Neural crest cell (in vitro differentiated cells): Measurements from ENCODE around the gene NEURL4. TPM values are rescaled to one million over a fixed set of nuclear protein-coding genes. Genes with fewer than 3 reads are reported as not detected.
A peak's percentile ranks its signal among the peaks of the same experiment; 100 is the strongest.

Source experiments
- DNase-seq: peaks from one replicate; pipeline ENCODE4 v3.0.0; 2021; ENCODE audit warnings: low read depth, mixed read lengths, low spot score
- H3K27ac Mint-ChIP-seq: one replicate; pipeline ENCODE4 v1.8.0; 2021; ENCODE audit warnings: mild to moderate bottlenecking, mixed read lengths; ENCODE audit not compliant: unreplicated experiment
- H3K27me3 Mint-ChIP-seq: 2 replicates; pipeline ENCODE4 v1.8.0; 2021; ENCODE audit warnings: low read depth, mild to moderate bottlenecking, mixed read lengths
- H3K36me3 Mint-ChIP-seq: 2 replicates; pipeline ENCODE4 v1.8.0; 2021; ENCODE audit warnings: low read depth, mild to moderate bottlenecking, mixed read lengths
- H3K4me1 Mint-ChIP-seq: 2 replicates; pipeline ENCODE4 v1.8.0; 2021; ENCODE audit warnings: mixed read lengths
- H3K4me3 Mint-ChIP-seq: one replicate; pipeline ENCODE4 v1.8.0; 2021; ENCODE audit warnings: mild to moderate bottlenecking, mixed read lengths
- H3K9me3 Mint-ChIP-seq: 2 replicates; pipeline ENCODE4 v1.8.0; 2021; ENCODE audit warnings: mixed read lengths
- total RNA-seq: library from RNA; stranded (reverse); gene quantifications from 2 replicates; pipeline ENCODE4 v1.2.1, GENCODE V29; 2021
- TF ChIP-seq, protein P1 (sequence below): fragments of 200-600 bp; sonication (generic); conservative IDR thresholded peaks from 2 replicates; pipeline ENCODE4 v1.5.0; 2021; ENCODE audit warnings: antibody characterized with exemption, mild to moderate bottlenecking

The NEURL4 gene
- total RNA-seq, 1 donor from 2014 or later, result 69.5 TPM

DNA sequence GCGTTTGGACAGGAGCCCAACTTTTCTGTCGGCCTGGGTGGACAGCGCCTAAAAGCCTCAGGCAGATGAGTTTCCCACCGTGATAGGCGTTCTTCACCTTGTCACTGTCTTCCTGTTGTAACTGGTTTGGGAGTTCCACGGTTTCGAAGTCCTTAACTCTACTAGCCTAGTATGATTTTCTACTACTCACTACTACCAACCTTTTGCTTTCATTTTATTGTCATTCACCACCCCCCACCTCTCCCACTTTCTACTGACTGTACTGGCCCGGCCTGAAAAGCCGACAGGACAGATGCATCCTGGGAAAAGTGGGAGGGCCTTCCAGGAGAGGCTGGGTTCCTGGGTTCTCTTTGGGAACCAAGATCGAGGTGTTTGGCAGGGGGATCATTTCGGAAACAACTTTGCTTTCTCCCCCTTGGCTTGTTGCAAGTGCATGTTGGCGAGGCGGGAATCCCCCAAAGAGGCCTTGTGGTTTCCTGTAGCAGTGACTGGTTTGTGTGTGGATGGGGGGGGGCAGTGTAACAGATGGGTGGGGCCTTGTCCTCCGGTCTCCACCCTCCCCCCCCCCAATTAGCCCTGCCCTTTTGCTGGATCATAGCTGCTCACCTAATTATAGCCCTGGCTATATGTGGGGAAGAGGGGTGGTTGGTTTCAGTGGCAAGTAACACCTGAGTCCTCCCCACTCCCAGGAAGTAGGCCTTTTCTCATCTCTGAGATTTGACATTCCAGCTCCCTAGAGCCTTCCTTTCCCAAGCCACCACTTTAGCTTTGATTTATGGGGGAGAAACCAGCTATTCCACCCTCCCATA lies 20.3 kb downstream of the NEURL4 start:
- peak overlapping the region; percentile 99 for H3K4me3 Mint-ChIP-seq
- peaks cover 54% of the 10 kb centered on the region for H3K4me1 Mint-ChIP-seq
- DNase-seq, result peak; percentile 38
- peaks cover 8% of the 10 kb centered on the region for H3K27me3 Mint-ChIP-seq
- TF ChIP-seq, protein P1, sequence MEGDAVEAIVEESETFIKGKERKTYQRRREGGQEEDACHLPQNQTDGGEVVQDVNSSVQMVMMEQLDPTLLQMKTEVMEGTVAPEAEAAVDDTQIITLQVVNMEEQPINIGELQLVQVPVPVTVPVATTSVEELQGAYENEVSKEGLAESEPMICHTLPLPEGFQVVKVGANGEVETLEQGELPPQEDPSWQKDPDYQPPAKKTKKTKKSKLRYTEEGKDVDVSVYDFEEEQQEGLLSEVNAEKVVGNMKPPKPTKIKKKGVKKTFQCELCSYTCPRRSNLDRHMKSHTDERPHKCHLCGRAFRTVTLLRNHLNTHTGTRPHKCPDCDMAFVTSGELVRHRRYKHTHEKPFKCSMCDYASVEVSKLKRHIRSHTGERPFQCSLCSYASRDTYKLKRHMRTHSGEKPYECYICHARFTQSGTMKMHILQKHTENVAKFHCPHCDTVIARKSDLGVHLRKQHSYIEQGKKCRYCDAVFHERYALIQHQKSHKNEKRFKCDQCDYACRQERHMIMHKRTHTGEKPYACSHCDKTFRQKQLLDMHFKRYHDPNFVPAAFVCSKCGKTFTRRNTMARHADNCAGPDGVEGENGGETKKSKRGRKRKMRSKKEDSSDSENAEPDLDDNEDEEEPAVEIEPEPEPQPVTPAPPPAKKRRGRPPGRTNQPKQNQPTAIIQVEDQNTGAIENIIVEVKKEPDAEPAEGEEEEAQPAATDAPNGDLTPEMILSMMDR, result no peak
- peaks cover 32% of the 10 kb centered on the region for H3K36me3 Mint-ChIP-seq
- H3K9me3 Mint-ChIP-seq, result no peaks in the 10 kb centered on the region
- peak overlapping the region; percentile 98 for H3K27ac Mint-ChIP-seq

DNA sequence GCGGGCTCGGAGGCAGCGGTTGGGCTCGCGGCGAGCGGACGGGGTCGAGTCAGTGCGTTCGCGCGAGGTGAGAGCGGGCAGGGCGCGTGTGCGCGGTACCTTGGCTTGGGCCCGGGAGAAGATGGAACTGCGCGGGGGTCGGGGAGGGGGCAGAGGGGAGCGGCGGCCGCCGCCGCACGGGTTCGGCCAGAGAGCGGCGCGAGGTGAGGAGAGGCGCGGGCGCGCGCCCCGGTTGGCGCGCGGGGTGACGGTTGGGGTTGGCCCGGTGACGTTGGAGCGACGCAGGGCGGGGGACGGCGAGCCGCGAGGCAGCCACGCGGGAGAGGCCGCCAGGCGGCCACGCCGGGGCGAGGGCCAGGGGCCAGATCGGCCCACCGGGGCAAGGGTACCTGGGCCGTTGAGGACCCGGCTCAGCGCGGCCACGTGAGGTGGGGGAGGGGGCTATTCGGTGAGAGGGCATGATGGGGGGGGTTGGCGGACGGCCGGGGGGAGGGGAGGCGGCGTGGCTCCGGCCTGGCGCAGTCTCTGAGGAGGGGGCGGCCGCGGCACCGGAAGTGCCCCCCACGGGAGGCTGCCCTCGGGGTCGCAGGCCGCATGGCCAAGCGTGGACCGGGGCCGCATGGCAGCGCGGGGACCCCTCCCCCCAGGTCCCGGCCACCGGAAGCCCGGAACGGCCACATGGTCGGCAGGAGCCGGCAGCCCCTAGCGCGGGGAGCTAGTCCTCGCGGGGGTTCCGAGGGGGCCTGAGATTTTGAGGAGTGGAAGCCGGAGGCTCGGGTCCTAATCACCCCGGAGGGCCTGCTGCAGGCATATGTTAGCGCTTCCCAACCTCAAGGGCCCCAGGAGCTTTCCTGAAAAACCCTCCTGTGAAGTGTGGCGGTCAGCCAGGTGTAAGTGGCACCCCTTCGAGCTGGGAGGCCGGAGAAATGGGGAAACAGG lies 21.2 kb downstream of the NEURL4 start:
- H3K9me3 Mint-ChIP-seq, result no peaks in the 10 kb centered on the region
- H3K27ac Mint-ChIP-seq, result peak overlapping the region; percentile 98
- DNase-seq, result peak; percentile 20
- peaks cover 6% of the 10 kb centered on the region for H3K27me3 Mint-ChIP-seq
- peaks cover 45% of the 10 kb centered on the region for H3K4me1 Mint-ChIP-seq
- H3K4me3 Mint-ChIP-seq, result peak overlapping the region; percentile 99
- TF ChIP-seq, protein P1, result peak; percentile 21
- H3K36me3 Mint-ChIP-seq, result peaks cover 29% of the 10 kb centered on the region

DNA sequence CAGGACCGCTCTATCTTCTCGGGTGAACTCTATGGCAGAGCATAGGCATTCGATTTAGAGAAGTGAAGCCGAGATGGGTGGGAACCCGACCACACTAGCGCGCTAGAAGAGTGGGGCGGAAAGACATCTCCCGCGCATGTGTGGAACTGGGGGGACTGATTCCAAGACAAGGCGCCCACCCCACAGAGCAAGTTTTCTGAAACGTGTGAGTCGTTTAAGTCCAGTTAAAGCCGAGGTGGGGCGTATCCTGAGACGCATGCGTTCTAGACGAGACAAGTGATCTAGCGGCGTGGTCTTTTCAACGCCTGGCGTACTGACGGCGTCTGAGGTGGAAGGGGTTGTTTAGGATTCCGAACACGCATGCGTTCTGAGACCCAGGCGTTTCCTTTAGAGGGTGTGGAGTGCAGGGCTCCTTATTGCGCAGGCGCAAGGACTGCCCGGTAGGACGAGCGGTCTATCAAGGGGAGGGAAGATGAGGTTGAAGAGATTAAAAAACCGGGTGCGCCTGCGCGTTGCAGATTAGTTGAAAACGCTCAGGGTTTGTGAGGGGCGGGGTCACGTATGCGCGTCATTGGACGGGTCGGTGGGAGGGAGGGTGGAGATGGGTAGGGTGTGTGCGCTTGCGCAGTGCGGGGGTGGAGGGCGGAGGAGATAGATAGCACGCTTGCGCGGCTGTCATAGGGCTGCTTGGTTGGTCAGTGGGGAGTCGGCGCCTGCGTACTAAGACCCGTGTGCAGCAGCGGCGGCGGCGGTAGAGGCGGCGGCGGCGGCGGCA lies 22.0 kb downstream of the NEURL4 start, which contains the start of gene EIF5A:
Gene EIF5A, plus strand, starts transcription at position 718 of the 775 bp plus-strand sequence. CDS start 2,008 bp downstream, outside the sequence.
- Mint-ChIP-seq H3K4me1 (peaks cover 40% of the 10 kb centered on the region), H3K27me3 (peaks cover 6% of the 10 kb centered on the region), H3K4me3 (peak within 1 kb of the TSS; percentile 99), H3K36me3 (peaks cover 23% of the 10 kb centered on the region), H3K27ac (peak within 1 kb of the TSS; percentile 98), H3K9me3 (no peaks in the 10 kb centered on the region)
- peak; percentile 100 for DNase-seq
- TF ChIP-seq, protein P1, result no peak

DNA sequence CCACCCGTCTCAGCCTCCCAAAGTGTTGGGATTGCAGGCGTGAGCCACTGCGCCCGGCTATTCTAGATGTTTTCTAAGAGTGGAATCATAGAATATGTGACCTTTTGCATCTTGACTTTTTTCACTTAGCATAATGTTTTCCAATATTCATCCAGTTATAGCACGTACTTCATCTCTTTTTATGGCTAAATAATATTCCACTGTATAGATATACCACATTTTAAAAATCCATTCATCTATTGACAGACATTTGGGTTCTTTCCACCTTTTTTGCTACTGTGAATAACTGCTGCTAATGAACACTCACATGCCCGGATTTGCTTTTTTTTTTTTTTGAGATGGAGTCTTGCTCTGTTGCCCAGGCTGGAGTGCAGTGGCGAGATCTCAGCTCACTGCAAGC lies 25.0 kb downstream of the NEURL4 start:
- DNase-seq, result no peak
- Mint-ChIP-seq H3K27ac (no peak overlapping the region), H3K9me3 (no peaks in the 10 kb centered on the region), H3K4me1 (peaks cover 16% of the 10 kb centered on the region), H3K4me3 (peak overlapping the region; percentile 66), H3K27me3 (peaks cover 12% of the 10 kb centered on the region), H3K36me3 (peaks cover 3% of the 10 kb centered on the region)
- TF ChIP-seq, protein P1, result no peak
